ENCODE data around the gene CNOT4. TPM values are rescaled to one million over a fixed set of nuclear protein-coding genes. Genes with fewer than 3 reads are reported as not detected.

CNOT4 gene
- 10 to 100 TPM; 22.2 to 24.9 TPM for total RNA-seq

GRCh38 chr7:135509839-135510591 lies at the start of gene CNOT4:
Gene CNOT4 (minus strand): TSS chr7:135510102. CDS start chr7:135438331, 71,771 bp downstream.

GRCh38 chr7:135557455-135558336 lies 47.8 kb upstream of the CNOT4 start, which contains the start of gene NUP205:
Gene NUP205 (plus strand): TSS chr7:135557917. CDS start chr7:135557945, 28 bp downstream.

Other genes with a start within 250 kb of the CNOT4 start
- 10 to 100 TPM; 72.3 to 72.4 TPM for gene NUP205, start 47.8 kb upstream of the CNOT4 start, total RNA-seq
- 10 to 100 TPM; 24.2 to 25.3 TPM for gene STMP1, start 152.4 kb upstream of the CNOT4 start, total RNA-seq
- not detected for gene SLC13A4, start 218.1 kb upstream of the CNOT4 start, total RNA-seq
- gene FAM180A, start 238.7 kb upstream of the CNOT4 start, total RNA-seq, result not detected

All from activated naive CD4-positive, alpha-beta T cell treated with anti-CD3 and anti-CD28 coated beads, Interleukin-2, amount 10 ng/mL, durations not matched to agents 5 hours and 36 hours (primary cell).